Right lobe of liver (tissue), 6 donors: ENCODE results near the gene WDR35. TPM values are rescaled to one million over a fixed set of nuclear protein-coding genes. Genes with fewer than 3 reads are reported as not detected.
"Not testable (repeated sequence)": the region's sequence is repeated elsewhere in the genome, so short reads cannot be mapped to it uniquely, and the experiment has no call there.

ENCODE experiments used
- ATAC-seq, 4 donors: fragments of 200-7000 bp; cut with Tn5 transposase; one replicate each; pipeline ENCODE4 v1.9.1; 2020; ENCODE audit warnings: mild to moderate bottlenecking in 4 of 4, moderate library complexity in 4 of 4
- DNase-seq, 3 donors: peaks; one replicate each; pipeline ENCODE4 v3.0.0-alpha.2; 2020
- H3K27ac ChIP-seq, 3 donors: fragments of 200-600 bp; one replicate each; pipeline ENCODE4 v1.8.0; 2022
- H3K27me3 ChIP-seq, 2 donors: fragments of 200-600 bp; one replicate each; pipeline ENCODE4 v1.8.0; 2022
- H3K36me3 ChIP-seq, 4 donors: fragments of 200-600 bp; sonication (generic) in 1 of 4; one replicate each; pipeline versions ENCODE4 v1.5.1 to v1.8.0; 2017 to 2022; ENCODE audit warnings: control low read depth in 1 of 4
- H3K4me1 ChIP-seq, 4 donors: fragments of 200-600 bp; sonication (generic) in 1 of 4; one replicate each; pipeline versions ENCODE4 v1.5.1 to v1.8.0; 2017 to 2022; ENCODE audit warnings: control low read depth in 1 of 4
- H3K4me3 ChIP-seq, 3 donors: fragments of 200-600 bp; one replicate each; pipeline ENCODE4 v1.8.0; 2022
- H3K9me3 ChIP-seq, 4 donors: fragments of 200-600 bp; sonication (generic) in 1 of 4; one replicate each; pipeline versions ENCODE4 v1.5.1 to v1.8.0; 2017 to 2022; ENCODE audit warnings: control low read depth in 1 of 4
- POLR2A ChIP-seq: fragments of 450-650 bp; IDR thresholded peaks from one replicate; pipeline ENCODE4 v1.6.1; 2017; ENCODE audit warnings: antibody characterized with exemption, mild to moderate bottlenecking
- WGBS: methylation state at CpG from one replicate; pipeline ENCODE4 v1.1.6; 2018; ENCODE audit warnings: low coverage, low lambda C conversion rate; ENCODE audit not compliant: insufficient coverage; ENCODE audit errors: missing lambda C conversion rate; 5-methylcytosine and 5-hydroxymethylcytosine counted together
- intact Hi-C, 2 donors: fragments of 100-400 bp; cut with DNase I; formaldehyde crosslinking; loops; one replicate each; pipeline versions ENCODE4 v1.11.2 to v1.14.1; 2022
- total RNA-seq, 6 experiments: library from RNA; depleted of rRNA in 2 of 6; stranded (reverse); fragments of >200 nt in 2 of 6; fragmentation: NEBNext Ultra II Directional in 3 of 6; extraction: Animal tissue kit (Norgen Biotek cat#: 25700) in 3 of 6; gene quantifications; one replicate each; pipeline versions ENCODE4 v1.1.0 to v1.2.4, GENCODE V29; 2016 to 2023
- TF ChIP-seq, protein P1 (sequence below), 4 donors: fragments of 200-600 bp in 3 of 4; fragments of 450-650 bp in 1 of 4; IDR thresholded peaks; one replicate each; pipeline versions ENCODE4 v1.5.1 to v1.8.0; 2016 to 2022; ENCODE audit warnings: antibody characterized with exemption in 4 of 4, mild to moderate bottlenecking in 2 of 4
- donor health status: DM: no; HTN: yes; CAD: no.
- donor health status: DM: no; HTN: no; CAD: no.
- donor health status: DM: no; HTN: no; CAD: no.
- donor health status: DM: no; HTN: yes; CAD: no.
- donor health status: DM: no; HTN: yes; CAD: no.

WDR35 gene
- total RNA-seq, 6 experiments from 2014 or later: 1.2 to 3.3 (median 2.5) TPM

DNA sequence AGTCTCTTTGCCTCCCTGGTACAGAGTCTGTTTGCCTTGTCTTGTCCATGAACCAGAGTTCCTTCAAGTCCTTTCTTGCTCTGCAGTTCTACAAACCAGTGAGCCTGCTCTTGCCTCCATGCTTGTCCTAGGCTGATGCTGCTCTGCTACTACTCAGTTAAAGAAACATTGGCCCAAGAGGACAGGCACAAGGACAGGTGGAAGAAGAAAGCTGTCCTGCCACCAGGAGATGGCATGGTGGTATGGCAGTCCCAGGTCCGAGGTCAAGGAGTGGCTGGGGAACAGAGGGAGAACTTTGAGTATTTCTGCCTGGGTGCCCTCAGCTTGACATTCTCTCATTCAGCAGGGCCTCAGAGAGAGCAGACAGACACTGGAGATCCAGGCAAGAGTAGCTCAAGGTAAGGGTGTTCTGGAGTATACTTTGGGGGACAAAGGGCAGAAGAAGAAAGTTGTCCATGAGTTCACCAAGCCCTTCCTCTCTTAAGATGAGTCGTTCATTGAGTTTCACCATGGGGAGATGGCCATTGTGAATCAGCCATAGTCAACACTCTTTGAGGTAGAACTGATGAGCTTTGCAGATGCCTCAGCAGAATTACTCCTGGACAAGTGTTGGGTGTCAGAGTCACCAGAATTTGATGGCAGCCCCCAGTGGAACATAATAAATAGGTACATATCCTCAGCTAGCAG is 108.5 kb downstream of the WDR35 start:
- Histone ChIP-seq H3K9me3 (no peaks in the 10 kb centered on the region), H3K27me3 (no peaks in the 10 kb centered on the region), H3K27ac (no peak overlapping the region), H3K36me3 (no peaks in the 10 kb centered on the region), H3K4me1 (no peaks in the 10 kb centered on the region), H3K4me3 (no peak overlapping the region)
- intact Hi-C loops: no loop called here
- WGBS: 52% methylated on average over 2 of the region's 2 CpGs
- TF ChIP-seq, protein P1, sequence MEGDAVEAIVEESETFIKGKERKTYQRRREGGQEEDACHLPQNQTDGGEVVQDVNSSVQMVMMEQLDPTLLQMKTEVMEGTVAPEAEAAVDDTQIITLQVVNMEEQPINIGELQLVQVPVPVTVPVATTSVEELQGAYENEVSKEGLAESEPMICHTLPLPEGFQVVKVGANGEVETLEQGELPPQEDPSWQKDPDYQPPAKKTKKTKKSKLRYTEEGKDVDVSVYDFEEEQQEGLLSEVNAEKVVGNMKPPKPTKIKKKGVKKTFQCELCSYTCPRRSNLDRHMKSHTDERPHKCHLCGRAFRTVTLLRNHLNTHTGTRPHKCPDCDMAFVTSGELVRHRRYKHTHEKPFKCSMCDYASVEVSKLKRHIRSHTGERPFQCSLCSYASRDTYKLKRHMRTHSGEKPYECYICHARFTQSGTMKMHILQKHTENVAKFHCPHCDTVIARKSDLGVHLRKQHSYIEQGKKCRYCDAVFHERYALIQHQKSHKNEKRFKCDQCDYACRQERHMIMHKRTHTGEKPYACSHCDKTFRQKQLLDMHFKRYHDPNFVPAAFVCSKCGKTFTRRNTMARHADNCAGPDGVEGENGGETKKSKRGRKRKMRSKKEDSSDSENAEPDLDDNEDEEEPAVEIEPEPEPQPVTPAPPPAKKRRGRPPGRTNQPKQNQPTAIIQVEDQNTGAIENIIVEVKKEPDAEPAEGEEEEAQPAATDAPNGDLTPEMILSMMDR (IDR thresholded peaks at IDR 0.05): no peak
- TF ChIP-seq POLR2A: no peak
- ATAC-seq (no peak), DNase-seq (no peak)

DNA sequence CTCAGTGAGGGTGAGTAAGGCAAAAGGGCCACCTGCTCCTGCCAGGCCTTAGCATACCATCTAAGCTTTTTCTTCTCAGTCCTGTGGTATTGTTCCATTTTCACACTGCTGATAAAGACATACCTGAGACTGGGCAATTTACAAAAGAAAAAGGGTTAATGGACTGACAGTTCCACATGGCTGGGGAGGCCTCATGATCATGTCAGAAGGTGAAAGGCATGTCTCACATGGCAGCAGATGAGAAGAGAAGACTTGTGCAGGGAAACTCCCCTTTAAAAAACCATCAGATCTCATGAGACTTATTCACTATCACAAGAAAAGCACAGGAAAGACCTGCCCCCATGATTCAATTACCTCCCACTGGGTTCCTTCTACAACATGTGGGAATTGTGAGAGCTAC is 109.7 kb downstream of the WDR35 start:
- H3K9me3 ChIP-seq, ATAC-seq, H3K36me3 ChIP-seq, H3K27me3 ChIP-seq, H3K4me1 ChIP-seq, H3K4me3 ChIP-seq, intact Hi-C loops, H3K27ac ChIP-seq, DNase-seq: not testable (repeated sequence)

DNA sequence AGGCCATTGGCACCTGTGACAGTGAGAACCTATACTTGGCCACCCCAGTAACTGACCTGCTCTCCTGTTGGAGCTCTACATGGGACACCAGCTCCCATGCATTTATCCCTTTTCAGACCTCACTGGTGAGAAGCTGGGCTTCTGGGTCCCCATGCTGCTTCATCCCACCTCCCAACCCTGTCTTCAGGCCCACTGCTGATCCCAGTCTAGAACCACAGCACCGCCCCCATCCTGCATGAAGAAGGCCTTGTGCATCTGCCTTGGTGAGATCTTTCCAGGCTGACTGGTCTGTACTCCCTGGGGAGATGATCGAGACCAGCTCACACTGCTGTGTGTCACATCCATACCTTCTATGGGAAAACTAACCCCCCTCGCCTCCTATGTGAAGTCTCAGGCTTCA is 110.8 kb downstream of the WDR35 start:
- WGBS: 100% methylated on average over 2 of the region's 3 CpGs
- H3K4me3 ChIP-seq: no peak overlapping the region
- no peaks in the 10 kb centered on the region for H3K4me1 ChIP-seq
- intact Hi-C loops: no loop called here
- H3K27ac ChIP-seq: no peak overlapping the region
- TF ChIP-seq, protein P1 (IDR thresholded peaks at IDR 0.05): no peak
- no peak for TF ChIP-seq POLR2A
- H3K9me3 ChIP-seq: no peaks in the 10 kb centered on the region
- ATAC-seq: no peak
- no peaks in the 10 kb centered on the region for H3K27me3 ChIP-seq
- no peak for DNase-seq
- H3K36me3 ChIP-seq: no peaks in the 10 kb centered on the region

DNA sequence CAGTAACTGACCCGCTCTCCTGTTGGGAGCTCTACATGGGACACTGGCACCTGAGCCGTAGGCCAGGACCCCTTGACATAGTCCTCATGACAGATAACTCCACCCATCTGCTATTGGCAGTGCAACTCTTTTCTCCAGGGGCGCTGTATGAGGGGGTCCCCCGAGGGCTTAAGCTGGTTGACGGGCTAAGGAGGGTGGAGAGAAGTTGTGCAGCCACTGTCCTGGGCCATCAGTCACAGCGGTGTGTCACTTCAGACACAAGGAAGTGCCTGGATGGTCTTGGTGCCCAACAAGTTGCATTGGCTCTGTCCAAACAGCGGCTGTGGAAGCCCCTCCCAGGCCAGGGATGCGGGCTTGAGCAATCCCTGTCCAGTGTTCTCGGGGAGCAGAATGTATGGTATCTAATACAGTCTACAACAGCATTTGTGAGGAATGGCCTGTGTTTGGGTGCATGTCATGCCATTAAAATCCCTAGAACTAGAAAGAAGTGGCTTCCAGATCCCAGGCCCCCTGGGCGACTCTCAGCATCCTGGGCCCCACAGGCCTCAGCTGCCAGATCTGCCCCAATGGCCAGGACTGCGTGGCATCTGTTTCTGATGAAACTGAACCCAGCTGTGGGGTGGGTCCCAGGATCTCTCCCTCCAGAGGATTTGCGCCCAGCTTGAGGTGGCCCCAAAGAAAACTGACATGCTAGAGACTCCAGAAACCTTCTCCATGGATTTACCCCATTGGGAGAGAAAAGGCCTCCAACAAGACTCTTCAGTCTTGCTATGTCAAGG is 111.4 kb downstream of the WDR35 start:
- intact Hi-C loops: no loop called here
- no peak for TF ChIP-seq POLR2A
- TF ChIP-seq, protein P1 (IDR thresholded peaks at IDR 0.05): no peak
- Histone ChIP-seq H3K36me3 (no peaks in the 10 kb centered on the region), H3K9me3 (no peaks in the 10 kb centered on the region), H3K27me3 (no peaks in the 10 kb centered on the region), H3K4me1 (no peaks in the 10 kb centered on the region), H3K27ac (no peak overlapping the region), H3K4me3 (no peak overlapping the region)
- no peak for ATAC-seq
- WGBS: 73% methylated on average over 4 of the region's 12 CpGs
- DNase-seq: no peak

DNA sequence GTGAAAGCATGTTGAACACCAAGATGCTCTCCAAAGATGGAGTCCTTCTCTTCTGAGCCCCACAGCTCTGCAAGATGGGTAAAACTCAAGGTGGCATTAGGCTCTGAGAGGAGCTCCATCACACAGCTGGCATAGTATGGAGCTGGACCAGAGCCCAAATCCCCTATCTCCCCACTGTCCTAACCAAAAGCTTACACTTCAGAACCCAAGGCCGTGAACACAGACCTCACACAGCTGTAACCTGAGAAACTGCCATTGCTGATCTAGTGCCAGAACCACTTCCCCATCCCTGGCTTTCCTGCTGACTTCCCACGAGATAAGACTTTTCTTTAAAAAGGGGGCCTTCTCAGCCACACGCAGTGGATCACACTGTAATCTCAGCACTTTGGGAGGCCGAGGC is 113.2 kb downstream of the WDR35 start:
- Histone ChIP-seq H3K4me1 (no peaks in the 10 kb centered on the region), H3K27me3 (no peaks in the 10 kb centered on the region), H3K4me3 (no peak overlapping the region), H3K36me3 (no peaks in the 10 kb centered on the region), H3K9me3 (no peaks in the 10 kb centered on the region), H3K27ac (no peak overlapping the region)
- 76% methylated on average over 4 of the region's 4 CpGs for WGBS
- DNase-seq: no peak
- TF ChIP-seq, protein P1 (IDR thresholded peaks at IDR 0.05): no peak
- TF ChIP-seq POLR2A: no peak
- ATAC-seq: no peak
- intact Hi-C loops: no loop called here
